GM12891 (cell line): ENCODE measurements around the gene TNFRSF21.

ENCODE experiments used
- POLR2A ChIP-seq: IDR thresholded peaks from 2 replicates; pipeline ENCODE4 v1.6.1; 2011; ENCODE audit warnings: low read depth, low read length, control low read depth
- POLR2AphosphoS5 ChIP-seq: IDR thresholded peaks from 2 replicates; pipeline ENCODE4 v1.6.1; 2011; ENCODE audit warnings: low read depth, low read length, control low read depth

GRCh38 chr6:47303861-47304260, 5.8 kb downstream of the TNFRSF21 start:
- TF ChIP-seq POLR2A, result no peak
- TF ChIP-seq POLR2AphosphoS5, result no peak
